ENCODE data around the gene RTKN.

- no peak for TF ChIP-seq CTCF (IDR thresholded peaks at IDR 0.05)
- TF ChIP-seq POLR2AphosphoS5 (IDR thresholded peaks at IDR 0.05; ENCODE audit: low read depth, low read length): no peak
- no peak for TF ChIP-seq RCOR1 (IDR thresholded peaks at IDR 0.05; ENCODE audit: low read length)
- no peak for TF ChIP-seq TAF1 (IDR thresholded peaks at IDR 0.05; ENCODE audit: borderline replicate concordance, low read depth, low read length)
- no peak for TF ChIP-seq JUND (IDR thresholded peaks at IDR 0.05)
- no peak for TF ChIP-seq GATA2 (CRISPR knock-in tag; IDR thresholded peaks at IDR 0.05)
- TF ChIP-seq GABPA (IDR thresholded peaks at IDR 0.05; ENCODE audit: low read depth): no peak
- TF ChIP-seq ELF1 (IDR thresholded peaks at IDR 0.05): no peak
- TF ChIP-seq FOXM1 (IDR thresholded peaks at IDR 0.05; ENCODE audit: low read depth): no peak
These were observed 507 bp downstream of the RTKN start for GRCh38 chr2:74441170-74441689.
